ENCODE data around the gene C5orf34. TPM values are rescaled to one million over a fixed set of nuclear protein-coding genes. Genes with fewer than 3 reads are reported as not detected.
"Not testable (repeated sequence)": the region's sequence is repeated elsewhere in the genome, so short reads cannot be mapped to it uniquely, and the experiment has no call there.

Gene C5orf34
- total and polyA plus RNA-seq, 8 donors = 0.22 to 0.56 (median 0.37) TPM

- no peak for ATAC-seq
- DNase-seq = no peak
- no peaks in the 10 kb centered on the region for H3K27me3 ChIP-seq
- intact Hi-C loops (cut with DNase I) = no loop called here
- no peaks in the 10 kb centered on the region for H3K36me3 ChIP-seq
- no peak overlapping the region for H3K4me3 ChIP-seq
- TF ChIP-seq CTCF (IDR thresholded peaks at IDR 0.05) = no peak
- no peak for FAIRE-seq
- 54 to 79% methylated on average over 2 of the region's 2 CpGs for WGBS, 2 donors
- no peaks in the 10 kb centered on the region for H3K9me3 ChIP-seq
- H3K27ac ChIP-seq = no peak overlapping the region
- H3K4me1 ChIP-seq = peaks cover 14 to 28% (median 22%) of the 10 kb centered on the region in 3 donors
These were observed 38.4 kb upstream of the C5orf34 start for GRCh38 chr5:43553381-43553780.

GRCh38 chr5:43551731-43552130, 36.8 kb upstream of the C5orf34 start:
- no peak for ATAC-seq
- H3K27ac ChIP-seq = no peak overlapping the region
- no peaks in the 10 kb centered on the region for H3K27me3 ChIP-seq
- FAIRE-seq = no peak
- no peaks in the 10 kb centered on the region for H3K9me3 ChIP-seq
- intact Hi-C loops (cut with DNase I) = no loop called here
- H3K4me3 ChIP-seq = no peak overlapping the region
- no peak for TF ChIP-seq CTCF (IDR thresholded peaks at IDR 0.05)
- WGBS, 2 donors = 66 to 69% methylated on average over 2 of the region's 2 CpGs
- peaks cover 14 to 28% (median 22%) of the 10 kb centered on the region in 3 donors for H3K4me1 ChIP-seq
- no peak for DNase-seq
- peaks cover 0 to 7% (median 0%) of the 10 kb centered on the region in 3 donors for H3K36me3 ChIP-seq

GRCh38 chr5:43549272-43549671, 34.3 kb upstream of the C5orf34 start:
- WGBS, 2 donors = 95 to 97% methylated on average over 8 of the region's 8 CpGs
- H3K4me1 ChIP-seq = peaks cover under 1 to 14% (median 8%) of the 10 kb centered on the region in 3 donors
- intact Hi-C loops (cut with DNase I); H3K9me3 ChIP-seq; FAIRE-seq; DNase-seq; H3K4me3 ChIP-seq; ATAC-seq; H3K27me3 ChIP-seq; H3K27ac ChIP-seq: not testable (repeated sequence)
- peaks cover 0 to 28% (median 0%) of the 10 kb centered on the region in 3 donors for H3K36me3 ChIP-seq

- ATAC-seq (no peak), FAIRE-seq (no peak), DNase-seq (no peak)
- H3K27ac ChIP-seq = no peak overlapping the region
- intact Hi-C loops (cut with DNase I) = no loop called here
- TF ChIP-seq CTCF (IDR thresholded peaks at IDR 0.05) = no peak
- 71 to 74% methylated on average over 5 of the region's 5 CpGs for WGBS, 2 donors
- peaks cover 0 to 7% (median 4%) of the 10 kb centered on the region in 3 donors for H3K4me1 ChIP-seq
- no peaks in the 10 kb centered on the region for H3K27me3 ChIP-seq
- peaks cover 0 to 28% (median 0%) of the 10 kb centered on the region in 3 donors for H3K36me3 ChIP-seq
- no peaks in the 10 kb centered on the region for H3K9me3 ChIP-seq
- H3K4me3 ChIP-seq = no peak overlapping the region
These were observed 33.4 kb upstream of the C5orf34 start for GRCh38 chr5:43548358-43548757.

GRCh38 chr5:43547532-43547931, 32.6 kb upstream of the C5orf34 start:
- no peak for TF ChIP-seq CTCF (IDR thresholded peaks at IDR 0.05)
- no peak for DNase-seq
- no peaks in the 10 kb centered on the region for H3K9me3 ChIP-seq
- no peak for ATAC-seq
- no peak overlapping the region for H3K4me3 ChIP-seq
- H3K27me3 ChIP-seq = no peaks in the 10 kb centered on the region
- H3K4me1 ChIP-seq = peaks cover 0 to 7% (median 0%) of the 10 kb centered on the region in 3 donors
- FAIRE-seq = no peak
- 95 to 96% methylated on average over 2 of the region's 2 CpGs for WGBS, 2 donors
- H3K36me3 ChIP-seq = peaks cover 0 to 31% (median under 1%) of the 10 kb centered on the region in 3 donors
- H3K27ac ChIP-seq = no peak overlapping the region
- intact Hi-C loops (cut with DNase I) = no loop called here
